H1 (cell line): ENCODE results near the gene CNTF.

Experiments
- EP300 ChIP-seq, 2 experiments: IDR thresholded peaks; 1 replicate in 1 of 2; 2 replicates in 1 of 2; pipeline ENCODE4 v1.6.1; 2011 to 2012; ENCODE audit warnings: low read depth in 2 of 2, low read length in 2 of 2, mild to moderate bottlenecking in 2 of 2, borderline replicate concordance in 1 of 2, inconsistent platforms in 1 of 2, moderate library complexity in 1 of 2
- HDAC6 ChIP-seq: IDR thresholded peaks from one replicate; pipeline ENCODE4 v1.7.1; 2012; ENCODE audit warnings: low read depth, mild to moderate bottlenecking, inconsistent platforms, low read length, moderate library complexity
- POLR2A ChIP-seq, 2 experiments: IDR thresholded peaks; 1 replicate in 1 of 2; 2 replicates in 1 of 2; pipeline ENCODE4 v1.6.1; 2011; ENCODE audit warnings: low read depth in 2 of 2, low read length in 2 of 2, mild to moderate bottlenecking in 2 of 2; ENCODE audit errors: control extremely low read depth in 1 of 2
- RAD21 ChIP-seq, 2 experiments: IDR thresholded peaks in 1 of 2; conservative IDR thresholded peaks in 1 of 2; 2 replicates each; pipeline ENCODE4 v1.6.1; 2011; ENCODE audit warnings: low read depth in 2 of 2, low read length in 2 of 2, improper control_type of control experiment in 1 of 2, inconsistent platforms in 1 of 2, mild to moderate bottlenecking in 1 of 2, moderate library complexity in 1 of 2
- SP1 ChIP-seq: IDR thresholded peaks from 2 replicates; pipeline ENCODE4 v1.6.1; 2011; ENCODE audit warnings: low read depth, low read length
- TEAD4 ChIP-seq: IDR thresholded peaks from 2 replicates; pipeline ENCODE4 v1.6.1; 2012; ENCODE audit warnings: low read depth, low read length, inconsistent platforms, mixed read lengths
- TF ChIP-seq, protein P1 (sequence below), 3 experiments: IDR thresholded peaks; 1 replicate in 2 of 3; 2 replicates in 1 of 3; pipeline versions ENCODE4 v1.5.1 to v1.6.1; 2011; ENCODE audit warnings: low read length in 3 of 3, mild to moderate bottlenecking in 3 of 3, inconsistent platforms in 2 of 3, low read depth in 1 of 3, moderate library complexity in 1 of 3; ENCODE audit not compliant: insufficient read depth in 1 of 3; ENCODE audit errors: control extremely low read depth in 1 of 3
- TF ChIP-seq, protein P2 (sequence below): IDR thresholded peaks from 2 replicates; pipeline ENCODE4 v1.6.1; 2012; ENCODE audit warnings: inconsistent platforms

DNA sequence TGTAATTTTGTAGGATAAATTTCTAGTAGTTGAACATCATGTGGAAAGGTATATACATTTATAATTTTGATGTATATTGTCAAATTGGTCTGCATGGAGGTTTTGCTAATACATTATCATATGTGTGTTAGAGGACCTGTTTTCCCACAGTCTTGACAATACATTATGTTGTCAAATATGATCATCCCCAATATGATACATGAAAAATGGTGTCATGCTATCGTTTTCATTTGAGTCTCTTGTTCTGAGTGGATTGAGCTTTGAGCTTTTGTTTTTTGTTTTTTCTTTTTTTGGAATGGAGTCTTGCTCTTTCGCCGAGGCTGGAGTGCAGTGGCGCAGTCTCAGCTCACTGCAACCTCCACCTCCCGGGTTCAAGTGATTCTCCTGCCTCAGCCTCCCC lies 14.1 kb upstream of the CNTF start:
- TF ChIP-seq HDAC6 (no peak), TEAD4 (no peak), RAD21 (IDR thresholded peaks at IDR 0.05 in 1 of 2, conservative IDR thresholded peaks at IDR 0.05 in 1 of 2; ENCODE audit: low read depth in 2 of 2, low read length in 2 of 2) (no peak), POLR2A (IDR thresholded peaks at IDR 0.05; ENCODE audit: control extremely low read depth in 1 of 2, low read depth in 2 of 2, low read length in 2 of 2) (no peak), EP300 (IDR thresholded peaks at IDR 0.05; ENCODE audit: borderline replicate concordance in 1 of 2, low read depth in 2 of 2, low read length in 2 of 2) (no peak), SP1 (no peak)
- TF ChIP-seq, protein P1, sequence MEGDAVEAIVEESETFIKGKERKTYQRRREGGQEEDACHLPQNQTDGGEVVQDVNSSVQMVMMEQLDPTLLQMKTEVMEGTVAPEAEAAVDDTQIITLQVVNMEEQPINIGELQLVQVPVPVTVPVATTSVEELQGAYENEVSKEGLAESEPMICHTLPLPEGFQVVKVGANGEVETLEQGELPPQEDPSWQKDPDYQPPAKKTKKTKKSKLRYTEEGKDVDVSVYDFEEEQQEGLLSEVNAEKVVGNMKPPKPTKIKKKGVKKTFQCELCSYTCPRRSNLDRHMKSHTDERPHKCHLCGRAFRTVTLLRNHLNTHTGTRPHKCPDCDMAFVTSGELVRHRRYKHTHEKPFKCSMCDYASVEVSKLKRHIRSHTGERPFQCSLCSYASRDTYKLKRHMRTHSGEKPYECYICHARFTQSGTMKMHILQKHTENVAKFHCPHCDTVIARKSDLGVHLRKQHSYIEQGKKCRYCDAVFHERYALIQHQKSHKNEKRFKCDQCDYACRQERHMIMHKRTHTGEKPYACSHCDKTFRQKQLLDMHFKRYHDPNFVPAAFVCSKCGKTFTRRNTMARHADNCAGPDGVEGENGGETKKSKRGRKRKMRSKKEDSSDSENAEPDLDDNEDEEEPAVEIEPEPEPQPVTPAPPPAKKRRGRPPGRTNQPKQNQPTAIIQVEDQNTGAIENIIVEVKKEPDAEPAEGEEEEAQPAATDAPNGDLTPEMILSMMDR (IDR thresholded peaks at IDR 0.05; ENCODE audit: control extremely low read depth in 1 of 3, insufficient read depth in 1 of 3, low read depth in 1 of 3, low read length in 3 of 3): no peak
- TF ChIP-seq, protein P2, sequence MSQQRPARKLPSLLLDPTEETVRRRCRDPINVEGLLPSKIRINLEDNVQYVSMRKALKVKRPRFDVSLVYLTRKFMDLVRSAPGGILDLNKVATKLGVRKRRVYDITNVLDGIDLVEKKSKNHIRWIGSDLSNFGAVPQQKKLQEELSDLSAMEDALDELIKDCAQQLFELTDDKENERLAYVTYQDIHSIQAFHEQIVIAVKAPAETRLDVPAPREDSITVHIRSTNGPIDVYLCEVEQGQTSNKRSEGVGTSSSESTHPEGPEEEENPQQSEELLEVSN: no peak
